GM12878 (cell line): ENCODE data around the gene PRCC. TPM values are rescaled to one million over a fixed set of nuclear protein-coding genes. Genes with fewer than 3 reads are reported as not detected.

Experiments used
- ATAC-seq: fragments of 200-7000 bp; cut with Tn5 transposase; 3 replicates; pipeline ENCODE4 v1.9.1; 2020; ENCODE audit warnings: mild to moderate bottlenecking, moderate library complexity
- BruUV-seq: library from RNA; stranded (reverse); fragments of 400-500 nt; replicated peaks from 2 replicates; lab custom pipeline; 2021; lab: Mats Ljungman, UMichigan
- CTCF ChIA-PET: fragments of 300-600 bp; sonication (Branson Sonifier 250); formaldehyde crosslinking; extraction: SDS; loops from one replicate; lab custom pipeline; 2021; ENCODE audit warnings: inconsistent platforms; lab: Yijun Ruan, JAX
- POLR2A ChIA-PET: fragments of 350-600 bp; formaldehyde crosslinking; extraction: SDS; loops from one replicate; lab custom pipeline; 2021; ENCODE audit warnings: inconsistent platforms; lab: Charles Lee
- RAD21 ChIA-PET: fragments of 300-600 bp; sonication (Branson Sonifier 250); formaldehyde crosslinking; loops from one replicate; lab custom pipeline; 2023; ENCODE audit warnings: antibody characterized with exemption; ENCODE audit not compliant: unreplicated experiment; lab: Charles Lee
- SMC1A ChIA-PET: fragments of 300-600 bp; sonication (Branson Sonifier 250); formaldehyde crosslinking; loops from one replicate; lab custom pipeline; 2023; ENCODE audit not compliant: unreplicated experiment, uncharacterized antibody; lab: Charles Lee
- DNase-seq: peaks from one replicate; pipeline ENCODE4 v3.0.0-alpha.2; 2011; ENCODE audit warnings: low read depth, low spot score
- FAIRE-seq: peaks from 3 replicates; lab custom pipeline; 2011; peaks lifted over from hg19 to GRCh38; lab: Jason Lieb, UNC
- H2AFZ ChIP-seq: 2 replicates; pipeline ENCODE4 v1.6.0; 2011; ENCODE audit warnings: low read depth, low read length, control low read depth; ENCODE audit not compliant: control insufficient read depth
- H3K27ac ChIP-seq: 2 replicates; pipeline ENCODE4 v1.5.1; 2011; ENCODE audit warnings: control low read depth; ENCODE audit not compliant: control insufficient read depth, insufficient read depth
- H3K27me3 ChIP-seq, 2 experiments: replicated peaks in 1 of 2; 2 replicates each; pipeline versions ENCODE4 v1.6.0 to v1.6.1; 2011; ENCODE audit warnings: low read length in 1 of 2; ENCODE audit not compliant: control insufficient read depth in 2 of 2, insufficient read depth in 2 of 2
- H3K36me3 ChIP-seq, 2 experiments: 2 replicates each; pipeline ENCODE4 v1.5.1; 2011; ENCODE audit warnings: low read length in 1 of 2; ENCODE audit not compliant: control insufficient read depth in 2 of 2, insufficient read depth in 2 of 2
- H3K4me1 ChIP-seq: 2 replicates; pipeline ENCODE4 v1.6.1; 2011; ENCODE audit warnings: mild to moderate bottlenecking, low read length, moderate library complexity, mixed read lengths; ENCODE audit not compliant: control insufficient read depth, insufficient read depth
- H3K4me2 ChIP-seq: 2 replicates; pipeline ENCODE4 v1.6.0; 2011; ENCODE audit warnings: control low read depth; ENCODE audit not compliant: control insufficient read depth, insufficient read depth
- H3K4me3 ChIP-seq: fragments of 200-600 bp; sonication (generic); 2 replicates; pipeline ENCODE4 v1.5.1; 2016
- H3K79me2 ChIP-seq: 2 replicates; pipeline ENCODE4 v1.6.0; 2011; ENCODE audit warnings: low read length; ENCODE audit not compliant: control insufficient read depth, insufficient read depth
- H3K9ac ChIP-seq: 2 replicates; pipeline ENCODE4 v1.8.0; 2011; ENCODE audit warnings: low read length, control low read depth, mixed read lengths; ENCODE audit not compliant: control insufficient read depth, insufficient read depth
- H3K9me3 ChIP-seq: replicated peaks from 3 replicates; pipeline ENCODE4 v1.5.1; 2011; ENCODE audit warnings: mild to moderate bottlenecking, low read length; ENCODE audit not compliant: control insufficient read depth, insufficient read depth
- H4K20me1 ChIP-seq: 2 replicates; pipeline ENCODE4 v1.6.0; 2011; ENCODE audit not compliant: control insufficient read depth, insufficient read depth
- BMI1 ChIP-seq: fragments of 450-650 bp; IDR thresholded peaks from 2 replicates; pipeline ENCODE4 v1.6.1; 2016; ENCODE audit warnings: mild to moderate bottlenecking, moderate library complexity, borderline replicate concordance
- CBX3 ChIP-seq: fragments of 200-600 bp; sonication (generic); IDR thresholded peaks from 2 replicates; pipeline ENCODE4 v1.6.1; 2016; ENCODE audit warnings: low read depth, borderline replicate concordance
- CTCF ChIP-seq, 3 experiments: IDR thresholded peaks in 2 of 3; conservative IDR thresholded peaks in 1 of 3; 2 replicates each; pipeline ENCODE4 v1.5.1; 2011; ENCODE audit warnings: low read depth in 3 of 3, low read length in 3 of 3, mild to moderate bottlenecking in 3 of 3, control low read depth in 2 of 3, moderate library complexity in 2 of 3, inconsistent platforms in 1 of 3, mixed read lengths in 1 of 3; ENCODE audit not compliant: control insufficient read depth in 2 of 3, insufficient read depth in 1 of 3; ENCODE audit errors: extremely low read depth in 1 of 3
- FOXM1 ChIP-seq: IDR thresholded peaks from 2 replicates; pipeline ENCODE4 v1.6.1; 2012; ENCODE audit warnings: low read depth, mild to moderate bottlenecking, inconsistent platforms, low read length, moderate library complexity
- PBX3 ChIP-seq: IDR thresholded peaks from 2 replicates; pipeline ENCODE4 v1.6.1; 2011; ENCODE audit warnings: mild to moderate bottlenecking, low read depth, low read length, moderate library complexity; ENCODE audit not compliant: insufficient replicate concordance
- RAD21 ChIP-seq: IDR thresholded peaks from 2 replicates; pipeline ENCODE4 v1.6.1; 2011; ENCODE audit warnings: mild to moderate bottlenecking, low read depth, low read length, moderate library complexity; ENCODE audit not compliant: insufficient read depth
- SMARCA5 ChIP-seq: fragments of 450-650 bp; IDR thresholded peaks from 2 replicates; pipeline ENCODE4 v1.6.1; 2017; ENCODE audit warnings: mild to moderate bottlenecking
- SMC3 ChIP-seq: IDR thresholded peaks from 2 replicates; pipeline ENCODE4 v1.6.1; 2011; ENCODE audit warnings: low read length, improper control_type of control experiment, borderline replicate concordance
- SREBF1 ChIP-seq: IDR thresholded peaks from 2 replicates; pipeline ENCODE4 v1.6.1; 2012; ENCODE audit warnings: mild to moderate bottlenecking, low read length
- ZNF217 ChIP-seq: fragments of 450-650 bp; IDR thresholded peaks from 2 replicates; pipeline ENCODE4 v1.6.1; 2017; ENCODE audit warnings: antibody characterized with exemption, mild to moderate bottlenecking
- WGBS: methylation state at CpG from one replicate; pipeline ENCODE4 v1.1.6; 2016; ENCODE audit warnings: low lambda C conversion rate; ENCODE audit not compliant: insufficient replicate concordance, insufficient coverage; ENCODE audit errors: missing lambda C conversion rate; 5-methylcytosine and 5-hydroxymethylcytosine counted together
- in situ Hi-C: fragments of 300-500 bp; cut with MboI; formaldehyde crosslinking; loops from 9 replicates; pipeline ENCODE4 v1.14.3; 2018; ENCODE audit warnings: mixed read lengths
- intact Hi-C: fragments of 100-400 bp; cut with micrococcal nuclease; formaldehyde crosslinking; loops from one replicate; pipeline ENCODE4 v1.14.2; 2022; ENCODE audit not compliant: unreplicated experiment
- polyA plus RNA-seq, 11 experiments: library from polyadenylated mRNA; depleted of rRNA in 4 of 11; unstranded in 6 of 11; stranded (reverse) in 5 of 11; fragments of >200 nt; fragmentation: Nextera tagmentation in 4 of 11; fragmentation: Illumina TruSeq in 1 of 11; extraction: Ambion mirVana in 4 of 11; extraction: Trizol in 1 of 11; gene quantifications; 1 replicate in 1 of 11; 2 replicates in 10 of 11; pipeline versions ENCODE4 v1.2.1 to v1.2.3, GENCODE V29; 2011 to 2016; ENCODE audit warnings: inconsistent platforms in 2 of 11, missing spikeins in 2 of 11, low read depth in 1 of 11
- total RNA-seq, 4 experiments: library from RNA; depleted of rRNA in 3 of 4; stranded (reverse); fragments of >200 nt in 3 of 4; fragmentation: Illumina TruSeq in 1 of 4; extraction: Trizol in 1 of 4; gene quantifications; 2 replicates each; pipeline versions ENCODE4 v1.2.1 to v1.2.3, GENCODE V29; 2013 to 2021
- TF ChIP-seq, protein P1 (sequence below): fragments of 450-650 bp; IDR thresholded peaks from 2 replicates; pipeline ENCODE4 v1.6.1; 2017; ENCODE audit warnings: mild to moderate bottlenecking, moderate library complexity

PRCC gene
- total and polyA plus RNA-seq, 10 of the 15 experiments (the other 5 are each of a cell fraction or from before 2014, with no cell fraction given) = 23.8 to 132 (median 63.1) TPM

DNA sequence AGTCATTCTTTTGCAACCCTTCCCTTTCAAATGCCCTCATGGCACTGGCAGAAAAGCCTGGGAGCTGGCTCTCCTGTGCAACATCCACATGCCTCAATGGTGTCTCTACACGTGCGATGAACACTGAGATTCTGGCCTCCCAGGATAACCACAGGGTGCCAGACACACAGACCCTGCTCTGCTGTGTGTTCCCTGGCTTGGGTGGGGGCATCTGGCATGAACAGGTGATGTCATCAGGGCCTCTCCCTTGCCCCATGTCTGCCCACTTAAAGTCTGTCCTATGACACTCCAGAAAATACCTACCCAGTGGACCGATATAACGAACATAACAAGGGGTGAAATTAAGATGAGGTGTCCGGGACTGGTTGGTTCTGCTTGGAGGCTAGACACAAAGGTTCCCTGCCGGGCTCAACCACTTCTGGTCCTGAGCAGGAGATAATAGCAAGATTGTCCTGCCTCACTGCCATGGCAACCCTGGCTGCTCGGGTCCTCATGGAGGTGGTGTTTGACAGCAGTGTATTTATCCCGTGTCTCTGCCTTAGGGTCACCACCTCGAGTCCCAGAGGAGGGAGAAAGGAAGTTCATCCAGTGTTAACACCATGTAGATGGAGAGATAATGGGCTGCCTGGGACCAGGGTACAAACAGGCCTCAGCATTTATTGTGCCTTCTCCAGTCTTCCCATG lies 72.2 kb downstream of the PRCC start:
- H3K4me2 ChIP-seq = no peak overlapping the region
- no peak for DNase-seq
- in situ Hi-C loops (no loop called here), intact Hi-C loops (loop anchor here (1.0 to 5.0 kb wide), 3 partner anchors 21 to 51 kb away; partner anchors contain the start of gene NTRK1)
- SMC1A ChIA-PET = interaction anchor here (0.7 to 6.8 kb wide), 10 partner anchors 18 to 149 kb away, joined by 3 to 123 read pairs (median 5); partner anchors contain the start of genes INSRR, ISG20L2, METTL25B and NTRK1
- H3K9me3 ChIP-seq = no peaks in the 10 kb centered on the region
- no peak overlapping the region for H2AFZ ChIP-seq
- 15% methylated on average over 9 of the region's 9 CpGs for WGBS
- no peaks in the 10 kb centered on the region for H3K79me2 ChIP-seq
- H3K9ac ChIP-seq = no peak overlapping the region
- RAD21 ChIA-PET = interaction anchor here (0.8 to 6.1 kb wide), 10 partner anchors 9 to 150 kb away, joined by 3 to 113 read pairs (median 8); partner anchors contain the start of genes INSRR, ISG20L2, METTL25B and NTRK1
- H3K27ac ChIP-seq = no peak overlapping the region
- 0 out of 2 replicates have a peak, but pooled peaks cover 2% of the 10 kb centered on the region for H4K20me1 ChIP-seq
- ATAC-seq = no peak
- FAIRE-seq = no peak
- POLR2A ChIA-PET = interaction anchor here (0.6 to 2.8 kb wide), 2 partner anchors 21 to 83 kb away, joined by 3 to 9 read pairs; partner anchors contain the start of gene NTRK1
- CTCF ChIA-PET = interaction anchor here (0.8 to 6.9 kb wide), 23 partner anchors 8 to 251 kb away, joined by 3 to 248 read pairs (median 10); partner anchors contain the start of genes INSRR, ISG20L2, METTL25B and NTRK1
- TF ChIP-seq FOXM1 (no peak), RAD21 (no peak), SREBF1 (no peak), BMI1 (no peak), CBX3 (no peak), PBX3 (no peak), CTCF (IDR thresholded peaks at IDR 0.05 in 2 of 3, conservative IDR thresholded peaks at IDR 0.05 in 1 of 3; ENCODE audit: control insufficient read depth in 2 of 3, extremely low read depth in 1 of 3, insufficient read depth in 1 of 3, low read depth in 3 of 3, low read length in 3 of 3) (no peak), ZNF217 (no peak), SMARCA5 (no peak), SMC3 (no peak)
- TF ChIP-seq, protein P1, sequence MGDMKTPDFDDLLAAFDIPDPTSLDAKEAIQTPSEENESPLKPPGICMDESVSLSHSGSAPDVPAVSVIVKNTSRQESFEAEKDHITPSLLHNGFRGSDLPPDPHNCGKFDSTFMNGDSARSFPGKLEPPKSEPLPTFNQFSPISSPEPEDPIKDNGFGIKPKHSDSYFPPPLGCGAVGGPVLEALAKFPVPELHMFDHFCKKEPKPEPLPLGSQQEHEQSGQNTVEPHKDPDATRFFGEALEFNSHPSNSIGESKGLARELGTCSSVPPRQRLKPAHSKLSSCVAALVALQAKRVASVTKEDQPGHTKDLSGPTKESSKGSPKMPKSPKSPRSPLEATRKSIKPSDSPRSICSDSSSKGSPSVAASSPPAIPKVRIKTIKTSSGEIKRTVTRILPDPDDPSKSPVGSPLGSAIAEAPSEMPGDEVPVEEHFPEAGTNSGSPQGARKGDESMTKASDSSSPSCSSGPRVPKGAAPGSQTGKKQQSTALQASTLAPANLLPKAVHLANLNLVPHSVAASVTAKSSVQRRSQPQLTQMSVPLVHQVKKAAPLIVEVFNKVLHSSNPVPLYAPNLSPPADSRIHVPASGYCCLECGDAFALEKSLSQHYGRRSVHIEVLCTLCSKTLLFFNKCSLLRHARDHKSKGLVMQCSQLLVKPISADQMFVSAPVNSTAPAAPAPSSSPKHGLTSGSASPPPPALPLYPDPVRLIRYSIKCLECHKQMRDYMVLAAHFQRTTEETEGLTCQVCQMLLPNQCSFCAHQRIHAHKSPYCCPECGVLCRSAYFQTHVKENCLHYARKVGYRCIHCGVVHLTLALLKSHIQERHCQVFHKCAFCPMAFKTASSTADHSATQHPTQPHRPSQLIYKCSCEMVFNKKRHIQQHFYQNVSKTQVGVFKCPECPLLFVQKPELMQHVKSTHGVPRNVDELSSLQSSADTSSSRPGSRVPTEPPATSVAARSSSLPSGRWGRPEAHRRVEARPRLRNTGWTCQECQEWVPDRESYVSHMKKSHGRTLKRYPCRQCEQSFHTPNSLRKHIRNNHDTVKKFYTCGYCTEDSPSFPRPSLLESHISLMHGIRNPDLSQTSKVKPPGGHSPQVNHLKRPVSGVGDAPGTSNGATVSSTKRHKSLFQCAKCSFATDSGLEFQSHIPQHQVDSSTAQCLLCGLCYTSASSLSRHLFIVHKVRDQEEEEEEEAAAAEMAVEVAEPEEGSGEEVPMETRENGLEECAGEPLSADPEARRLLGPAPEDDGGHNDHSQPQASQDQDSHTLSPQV = no peak
- H3K27me3 ChIP-seq = no peaks in the 10 kb centered on the region; a peak in 1 of 4 replicates
- no TSS peak for BruUV-seq
- peaks cover 24% of the 10 kb centered on the region for H3K4me1 ChIP-seq
- no peaks in the 10 kb centered on the region for H3K36me3 ChIP-seq
- no peak overlapping the region for H3K4me3 ChIP-seq
